Mucosa of descending colon (tissue), 3 donors: ENCODE data around the gene SLC22A12. TPM values are rescaled to one million over a fixed set of nuclear protein-coding genes. Genes with fewer than 3 reads are reported as not detected.

Source experiments
- ATAC-seq: fragments of 200-7000 bp; cut with Tn5 transposase; one replicate; pipeline ENCODE4 v1.9.1; 2020; ENCODE audit warnings: mild to moderate bottlenecking, moderate library complexity
- DNase-seq, 3 donors: peaks; one replicate each; pipeline ENCODE4 v3.0.0-alpha.2; 2020
- H3K36me3 ChIP-seq: fragments of 200-600 bp; one replicate; pipeline ENCODE4 v1.8.0; 2021; ENCODE audit warnings: low read depth, mild to moderate bottlenecking
- H3K4me1 ChIP-seq: fragments of 200-600 bp; one replicate; pipeline ENCODE4 v1.8.0; 2021; ENCODE audit warnings: low read depth, mild to moderate bottlenecking
- H3K4me3 ChIP-seq: fragments of 200-600 bp; one replicate; pipeline ENCODE4 v1.8.0; 2021; ENCODE audit warnings: mild to moderate bottlenecking
- H3K9me3 ChIP-seq: fragments of 200-600 bp; one replicate; pipeline ENCODE4 v1.8.0; 2021; ENCODE audit warnings: mild to moderate bottlenecking
- intact Hi-C, 2 donors: fragments of 100-400 bp; cut with DNase I in 1 of 2; cut with micrococcal nuclease in 1 of 2; formaldehyde crosslinking; loops; one replicate each; pipeline versions ENCODE4 v1.11.0 to v1.11.1; 2022; cut with DNase I, micrococcal nuclease
- total RNA-seq, 3 donors: library from RNA; stranded (reverse); fragmentation: NEBNext Ultra II Directional in 2 of 3; extraction: Animal tissue kit (Norgen Biotek cat#: 25700) in 2 of 3; gene quantifications; one replicate each; pipeline versions ENCODE4 v1.2.1 to v1.2.4, GENCODE V29; 2021 to 2023
- TF ChIP-seq, protein P1 (sequence below): fragments of 200-600 bp; IDR thresholded peaks from one replicate; pipeline ENCODE4 v1.8.0; 2022; ENCODE audit warnings: antibody characterized with exemption, mild to moderate bottlenecking
- donor health status: DM: no; HTN: no; CAD: no; lungs with moderate emphysema.
- donor health status: DM: no; HTN: no; CAD: no.
- donor health status: DM: no; HTN: yes; CAD: no.

Gene SLC22A12
- total RNA-seq, 3 donors from 2014 or later, result not detected

DNA sequence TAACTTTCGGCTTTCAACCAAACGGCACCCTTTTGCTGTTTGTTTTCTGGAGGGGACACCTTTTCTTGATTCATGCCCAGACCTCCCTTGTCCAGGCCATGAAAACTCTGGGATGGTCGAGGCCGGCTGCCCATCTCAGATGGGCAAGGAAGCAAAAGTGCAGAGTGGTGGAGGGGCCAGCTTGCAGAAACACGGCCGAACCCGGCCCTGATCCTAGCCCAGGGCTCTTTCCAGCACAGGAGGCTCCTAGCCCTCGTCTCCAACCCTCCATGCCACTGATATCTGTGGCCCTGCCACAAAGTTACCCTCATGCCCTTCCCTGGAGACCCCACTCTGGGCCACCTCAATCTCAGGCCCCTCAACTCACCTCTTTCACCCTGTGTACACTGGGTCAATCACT is 18.9 kb upstream of the SLC22A12 start:
- H3K4me1 ChIP-seq, result peaks cover 3% of the 10 kb centered on the region
- ATAC-seq, result no peak
- TF ChIP-seq, protein P1, sequence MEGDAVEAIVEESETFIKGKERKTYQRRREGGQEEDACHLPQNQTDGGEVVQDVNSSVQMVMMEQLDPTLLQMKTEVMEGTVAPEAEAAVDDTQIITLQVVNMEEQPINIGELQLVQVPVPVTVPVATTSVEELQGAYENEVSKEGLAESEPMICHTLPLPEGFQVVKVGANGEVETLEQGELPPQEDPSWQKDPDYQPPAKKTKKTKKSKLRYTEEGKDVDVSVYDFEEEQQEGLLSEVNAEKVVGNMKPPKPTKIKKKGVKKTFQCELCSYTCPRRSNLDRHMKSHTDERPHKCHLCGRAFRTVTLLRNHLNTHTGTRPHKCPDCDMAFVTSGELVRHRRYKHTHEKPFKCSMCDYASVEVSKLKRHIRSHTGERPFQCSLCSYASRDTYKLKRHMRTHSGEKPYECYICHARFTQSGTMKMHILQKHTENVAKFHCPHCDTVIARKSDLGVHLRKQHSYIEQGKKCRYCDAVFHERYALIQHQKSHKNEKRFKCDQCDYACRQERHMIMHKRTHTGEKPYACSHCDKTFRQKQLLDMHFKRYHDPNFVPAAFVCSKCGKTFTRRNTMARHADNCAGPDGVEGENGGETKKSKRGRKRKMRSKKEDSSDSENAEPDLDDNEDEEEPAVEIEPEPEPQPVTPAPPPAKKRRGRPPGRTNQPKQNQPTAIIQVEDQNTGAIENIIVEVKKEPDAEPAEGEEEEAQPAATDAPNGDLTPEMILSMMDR, result no peak
- DNase-seq, result no peak
- H3K4me3 ChIP-seq, result no peak overlapping the region
- intact Hi-C loops, result no loop called here
- H3K36me3 ChIP-seq, result no peaks in the 10 kb centered on the region
- H3K9me3 ChIP-seq, result no peaks in the 10 kb centered on the region

DNA sequence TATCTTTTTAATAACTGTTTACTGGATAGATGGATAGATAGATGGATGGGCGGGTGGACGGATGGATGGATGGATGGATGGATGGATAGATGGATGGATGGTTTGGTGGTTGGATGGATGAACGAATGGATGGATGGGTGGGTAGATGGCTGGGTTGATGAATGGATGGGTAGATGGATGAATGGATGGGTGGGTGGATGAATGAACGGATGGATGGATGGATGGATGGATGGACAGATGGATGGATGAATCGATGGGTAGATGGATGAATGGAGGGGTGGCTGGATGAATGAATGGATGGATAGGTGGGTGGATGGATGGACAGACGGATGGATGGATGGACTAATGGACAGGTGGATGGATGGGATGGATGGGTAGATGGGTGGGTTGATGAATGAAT is 13.8 kb upstream of the SLC22A12 start:
- ATAC-seq (no peak), DNase-seq (no peak)
- no peaks in the 10 kb centered on the region for H3K9me3 ChIP-seq
- H3K4me3 ChIP-seq, result no peak overlapping the region
- TF ChIP-seq, protein P1, result no peak
- intact Hi-C loops, result no loop called here
- no peaks in the 10 kb centered on the region for H3K36me3 ChIP-seq
- H3K4me1 ChIP-seq, result no peaks in the 10 kb centered on the region

GRCh38 chr11:64580412-64580811 is 10.6 kb upstream of the SLC22A12 start:
- TF ChIP-seq, protein P1, result no peak
- Histone ChIP-seq H3K4me1 (no peaks in the 10 kb centered on the region), H3K9me3 (no peaks in the 10 kb centered on the region), H3K4me3 (no peak overlapping the region), H3K36me3 (no peaks in the 10 kb centered on the region)
- intact Hi-C loops, result no loop called here
- no peak for ATAC-seq
- peak in 2 of 3 donors; percentile 6 to 37 for DNase-seq

- peak; percentile 45 for ATAC-seq
- TF ChIP-seq, protein P1, result no peak
- Histone ChIP-seq H3K9me3 (no peaks in the 10 kb centered on the region), H3K4me3 (no peak overlapping the region), H3K36me3 (no peaks in the 10 kb centered on the region), H3K4me1 (no peaks in the 10 kb centered on the region)
- intact Hi-C loops, result no loop called here
- DNase-seq, result peak in 2 of 3 donors; percentile 14 to 18
Observed at GRCh38 chr11:64581057-64581523, 9.9 kb upstream of the SLC22A12 start.

DNA sequence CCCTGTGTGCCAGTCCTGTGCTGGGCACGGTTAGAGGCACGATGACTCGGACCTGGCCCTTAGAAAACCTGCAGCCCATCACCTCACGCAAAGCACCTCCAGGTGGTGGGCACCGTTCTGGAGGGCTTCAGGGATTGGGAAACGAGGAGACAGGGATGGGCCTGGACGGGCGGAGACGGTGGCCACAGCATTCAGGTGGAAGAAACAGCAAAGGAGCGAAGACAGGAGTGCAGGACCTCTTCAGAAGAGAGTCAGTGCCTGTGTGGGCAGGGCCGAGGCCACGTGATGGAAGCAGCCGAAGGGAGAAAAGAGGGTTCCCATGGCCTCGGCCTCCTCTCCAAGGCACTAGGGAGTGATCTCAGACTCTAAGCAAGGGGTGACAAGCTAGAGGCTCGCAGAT is 8.1 kb upstream of the SLC22A12 start:
- H3K4me3 ChIP-seq, result no peak overlapping the region
- intact Hi-C loops, result no loop called here
- ATAC-seq, result no peak
- no peaks in the 10 kb centered on the region for H3K4me1 ChIP-seq
- no peaks in the 10 kb centered on the region for H3K9me3 ChIP-seq
- DNase-seq, result peak in 1 of 3 donors; percentile 16
- no peaks in the 10 kb centered on the region for H3K36me3 ChIP-seq
- TF ChIP-seq, protein P1, result no peak
